Keratinocyte (primary cell): ENCODE measurements around the gene HDAC7. TPM values are rescaled to one million over a fixed set of nuclear protein-coding genes. Genes with fewer than 3 reads are reported as not detected.

Source experiments
- DNase-seq: peaks from one replicate; pipeline ENCODE4 v3.0.0-alpha.2; 2011; ENCODE audit warnings: low read depth, missing footprints, low spot score
- FAIRE-seq: peaks from 2 replicates; lab custom pipeline; 2011; peaks lifted over from hg19 to GRCh38; lab: Jason Lieb, UNC
- H2AFZ ChIP-seq: 2 replicates; pipeline ENCODE4 v1.6.0; 2012; ENCODE audit warnings: low read length, control low read depth, inconsistent platforms; ENCODE audit not compliant: control insufficient read depth
- H3K27ac ChIP-seq: 2 replicates; pipeline ENCODE4 v1.5.1; 2011; ENCODE audit warnings: low read length; ENCODE audit not compliant: control insufficient read depth, insufficient read depth
- H3K27me3 ChIP-seq: 3 replicates; pipeline ENCODE4 v1.6.0; 2011; ENCODE audit warnings: low read length; ENCODE audit not compliant: control insufficient read depth, insufficient read depth; ENCODE audit errors: extremely low read depth
- H3K36me3 ChIP-seq, 2 experiments: 2 replicates in 1 of 2; 3 replicates in 1 of 2; pipeline ENCODE4 v1.5.1; 2011; ENCODE audit warnings: low read length in 2 of 2, mild to moderate bottlenecking in 1 of 2; ENCODE audit not compliant: control insufficient read depth in 2 of 2, insufficient read depth in 2 of 2; ENCODE audit errors: extremely low read depth in 1 of 2
- H3K4me1 ChIP-seq: 3 replicates; pipeline ENCODE4 v1.5.1; 2011; ENCODE audit warnings: low read length; ENCODE audit not compliant: control insufficient read depth, insufficient read depth; ENCODE audit errors: extremely low read depth
- H3K4me2 ChIP-seq: 3 replicates; pipeline ENCODE4 v1.6.0; 2011; ENCODE audit warnings: low read depth, low read length; ENCODE audit not compliant: control insufficient read depth, insufficient read depth; ENCODE audit errors: extremely low read depth
- H3K4me3 ChIP-seq, 3 experiments: fragments of 200-600 bp in 1 of 3; sonication (generic) in 1 of 3; 2 replicates in 2 of 3; 3 replicates in 1 of 3; pipeline ENCODE4 v1.5.1; 2011 to 2016; ENCODE audit warnings: low read length in 3 of 3, mild to moderate bottlenecking in 3 of 3, control low read depth in 2 of 3, inconsistent platforms in 1 of 3, low read depth in 1 of 3, mixed read lengths in 1 of 3, mixed run types in 1 of 3, moderate library complexity in 1 of 3; ENCODE audit not compliant: control insufficient read depth in 2 of 3, insufficient read depth in 2 of 3; ENCODE audit errors: extremely low read depth in 1 of 3
- H3K79me2 ChIP-seq: 2 replicates; pipeline ENCODE4 v1.6.0; 2012; ENCODE audit warnings: low read length; ENCODE audit not compliant: control insufficient read depth, insufficient read depth
- H3K9ac ChIP-seq: 3 replicates; pipeline ENCODE4 v1.6.0; 2011; ENCODE audit warnings: low read length; ENCODE audit not compliant: control insufficient read depth, insufficient read depth; ENCODE audit errors: extremely low read depth
- H3K9me1 ChIP-seq: 3 replicates; pipeline ENCODE4 v1.6.0; 2011; ENCODE audit warnings: low read length; ENCODE audit not compliant: control insufficient read depth, insufficient read depth; ENCODE audit errors: extremely low read depth
- H3K9me3 ChIP-seq: 2 replicates; pipeline ENCODE4 v1.5.1; 2012; ENCODE audit warnings: low read depth, low read length; ENCODE audit not compliant: control insufficient read depth
- H4K20me1 ChIP-seq: 3 replicates; pipeline ENCODE4 v1.6.0; 2011; ENCODE audit warnings: low read length; ENCODE audit not compliant: control insufficient read depth, insufficient read depth; ENCODE audit errors: extremely low read depth
- EZH2 ChIP-seq: IDR thresholded peaks from one replicate; pipeline ENCODE4 v1.6.1; 2012; ENCODE audit warnings: inconsistent platforms, mild to moderate bottlenecking, low read length, moderate library complexity
- dilution Hi-C: fragments of 300-500 bp; cut with MboI; formaldehyde crosslinking; loops from one replicate; pipeline ENCODE4 v1.7.0; 2020; ENCODE audit warnings: low sequenced_read_pairs; ENCODE audit not compliant: extremely low pct_ligation_motif_present
- polyA plus RNA-seq, 5 experiments: library from polyadenylated mRNA; depleted of rRNA in 3 of 5; stranded (reverse) in 3 of 5; stranded (forward) in 1 of 5; unstranded in 1 of 5; fragments of >200 nt; gene quantifications; 1 replicate in 1 of 5; 2 replicates in 3 of 5; 3 replicates in 1 of 5; pipeline versions ENCODE4 v1.2.1 to v1.2.3, GENCODE V29; 2011 to 2012; ENCODE audit warnings: missing spikeins in 2 of 5, low read depth in 1 of 5, low replicate concordance in 1 of 5
- TF ChIP-seq, protein P1 (sequence below), 3 experiments: IDR thresholded peaks in 1 of 3; conservative IDR thresholded peaks in 1 of 3; optimal IDR thresholded peaks in 1 of 3; 2 replicates in 2 of 3; 3 replicates in 1 of 3; pipeline versions ENCODE3 to v1.5.1; 2011; ENCODE audit warnings: low read length in 3 of 3, mild to moderate bottlenecking in 3 of 3, moderate library complexity in 2 of 3, control low read depth in 1 of 3, inconsistent platforms in 1 of 3; ENCODE audit not compliant: insufficient read depth in 2 of 3; ENCODE audit errors: extremely low read depth in 1 of 3

The HDAC7 gene
- polyA plus RNA-seq, 1 donor (not counting 4 experiments of a cell fraction or from before 2014, with no cell fraction given): 17.0 TPM

DNA sequence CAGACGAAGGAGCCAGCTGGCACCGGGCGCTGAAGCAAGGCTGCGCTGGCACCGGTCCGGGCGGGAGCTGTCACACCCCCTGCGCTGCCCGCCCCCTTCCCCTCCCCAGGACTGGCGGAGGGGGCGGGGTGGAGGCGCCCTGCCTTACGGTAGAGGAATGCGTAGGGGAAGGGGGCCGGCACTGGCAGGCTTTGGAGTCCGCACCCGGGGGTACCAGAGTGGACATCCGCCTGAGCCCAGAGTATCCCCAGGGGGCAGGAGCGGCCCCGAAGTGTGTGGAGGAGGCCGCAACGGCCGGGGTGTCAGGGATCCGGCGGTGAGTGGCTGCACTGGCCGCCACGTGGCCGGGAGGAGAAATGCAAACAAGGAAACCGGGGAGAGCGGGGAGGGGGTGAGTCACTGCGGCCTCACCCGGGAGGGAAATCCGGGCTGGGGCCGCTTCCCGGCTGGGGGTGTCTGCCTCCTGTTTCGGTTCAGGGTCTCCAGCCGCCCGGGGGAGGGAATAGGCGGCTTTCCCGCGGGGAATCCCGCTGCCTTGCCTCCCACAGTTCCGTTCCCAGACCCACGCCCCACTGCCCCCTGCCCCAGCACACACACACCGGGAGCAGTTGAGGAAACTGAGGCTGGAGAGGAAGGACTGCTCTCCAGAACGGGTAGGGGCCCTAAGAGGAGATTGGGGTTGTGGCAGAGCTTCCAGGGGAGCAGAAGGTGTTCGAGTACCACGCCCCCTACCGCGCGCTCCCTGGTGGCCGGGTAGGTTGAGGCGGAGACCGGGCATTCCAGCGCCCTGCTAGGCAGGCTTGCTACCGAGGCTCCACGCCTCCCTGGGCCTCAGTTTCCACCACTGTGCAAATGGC lies 60.6 kb downstream of the HDAC7 start, which contains the start of gene RAPGEF3:
Gene RAPGEF3, minus strand, starts transcription at position 47 of the 857 bp plus-strand sequence. CDS start 324 bp downstream, outside the sequence.
- peak within 1 kb of the TSS; percentile 85 for H3K27ac ChIP-seq
- H3K4me1 ChIP-seq: peaks cover 57% of the 10 kb centered on the region
- no peaks in the 10 kb centered on the region for H3K36me3 ChIP-seq
- peak within 1 kb of the TSS; percentile 77 for H2AFZ ChIP-seq
- no peaks in the 10 kb centered on the region for H3K9me1 ChIP-seq
- H4K20me1 ChIP-seq: no peaks in the 10 kb centered on the region
- FAIRE-seq (no peak), DNase-seq (no peak)
- peak within 1 kb of the TSS; percentile 48 to 69 (median 64) for H3K4me3 ChIP-seq
- peak within 1 kb of the TSS; percentile 83 for H3K9ac ChIP-seq
- H3K4me2 ChIP-seq: peak within 1 kb of the TSS; percentile 86
- no peaks in the 10 kb centered on the region for H3K9me3 ChIP-seq
- H3K27me3 ChIP-seq: no peaks in the 10 kb centered on the region
- H3K79me2 ChIP-seq: no peaks in the 10 kb centered on the region
- no peak for TF ChIP-seq EZH2
- TF ChIP-seq, protein P1, sequence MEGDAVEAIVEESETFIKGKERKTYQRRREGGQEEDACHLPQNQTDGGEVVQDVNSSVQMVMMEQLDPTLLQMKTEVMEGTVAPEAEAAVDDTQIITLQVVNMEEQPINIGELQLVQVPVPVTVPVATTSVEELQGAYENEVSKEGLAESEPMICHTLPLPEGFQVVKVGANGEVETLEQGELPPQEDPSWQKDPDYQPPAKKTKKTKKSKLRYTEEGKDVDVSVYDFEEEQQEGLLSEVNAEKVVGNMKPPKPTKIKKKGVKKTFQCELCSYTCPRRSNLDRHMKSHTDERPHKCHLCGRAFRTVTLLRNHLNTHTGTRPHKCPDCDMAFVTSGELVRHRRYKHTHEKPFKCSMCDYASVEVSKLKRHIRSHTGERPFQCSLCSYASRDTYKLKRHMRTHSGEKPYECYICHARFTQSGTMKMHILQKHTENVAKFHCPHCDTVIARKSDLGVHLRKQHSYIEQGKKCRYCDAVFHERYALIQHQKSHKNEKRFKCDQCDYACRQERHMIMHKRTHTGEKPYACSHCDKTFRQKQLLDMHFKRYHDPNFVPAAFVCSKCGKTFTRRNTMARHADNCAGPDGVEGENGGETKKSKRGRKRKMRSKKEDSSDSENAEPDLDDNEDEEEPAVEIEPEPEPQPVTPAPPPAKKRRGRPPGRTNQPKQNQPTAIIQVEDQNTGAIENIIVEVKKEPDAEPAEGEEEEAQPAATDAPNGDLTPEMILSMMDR (optimal IDR thresholded peaks at IDR 0.05 in 1 of 3, IDR thresholded peaks at IDR 0.05 in 1 of 3, conservative IDR thresholded peaks at IDR 0.05 in 1 of 3; ENCODE audit: extremely low read depth in 1 of 3, insufficient read depth in 2 of 3, low read length in 3 of 3): peak in 2 of 3 experiments; percentile 47 to 79
- dilution Hi-C loops: no loop called here

DNA sequence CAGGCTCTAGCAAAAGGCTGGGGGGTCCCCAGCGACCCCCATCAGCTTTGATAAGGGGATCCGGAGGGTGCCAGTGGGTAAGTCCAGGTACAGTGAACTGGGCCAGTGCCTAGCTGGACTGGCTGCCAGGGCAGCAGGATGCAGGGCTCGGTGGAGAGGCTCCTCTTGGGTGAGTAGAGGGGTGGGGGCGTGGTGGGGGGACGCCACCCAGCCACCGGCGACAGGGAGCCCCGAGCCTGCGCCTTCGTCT lies 61.2 kb downstream of the HDAC7 start:
- no peak overlapping the region for H2AFZ ChIP-seq
- H3K9me3 ChIP-seq: no peaks in the 10 kb centered on the region
- no peak for TF ChIP-seq EZH2
- TF ChIP-seq, protein P1 (optimal IDR thresholded peaks at IDR 0.05 in 1 of 3, IDR thresholded peaks at IDR 0.05 in 1 of 3, conservative IDR thresholded peaks at IDR 0.05 in 1 of 3; ENCODE audit: extremely low read depth in 1 of 3, insufficient read depth in 2 of 3, low read length in 3 of 3): no peak
- DNase-seq: no peak
- H3K36me3 ChIP-seq: no peaks in the 10 kb centered on the region
- H3K27ac ChIP-seq: peak overlapping the region; percentile 85
- peak overlapping the region; percentile 83 for H3K9ac ChIP-seq
- H3K27me3 ChIP-seq: no peaks in the 10 kb centered on the region
- dilution Hi-C loops: no loop called here
- FAIRE-seq: no peak
- peak overlapping the region; percentile 86 for H3K4me2 ChIP-seq
- no peaks in the 10 kb centered on the region for H3K79me2 ChIP-seq
- H3K4me3 ChIP-seq: peak overlapping the region; percentile 48 to 69 (median 64)
- H3K9me1 ChIP-seq: no peaks in the 10 kb centered on the region
- peaks cover 57% of the 10 kb centered on the region for H3K4me1 ChIP-seq
- no peaks in the 10 kb centered on the region for H4K20me1 ChIP-seq
